ENCODE results near the gene ACTL9.

DNA sequence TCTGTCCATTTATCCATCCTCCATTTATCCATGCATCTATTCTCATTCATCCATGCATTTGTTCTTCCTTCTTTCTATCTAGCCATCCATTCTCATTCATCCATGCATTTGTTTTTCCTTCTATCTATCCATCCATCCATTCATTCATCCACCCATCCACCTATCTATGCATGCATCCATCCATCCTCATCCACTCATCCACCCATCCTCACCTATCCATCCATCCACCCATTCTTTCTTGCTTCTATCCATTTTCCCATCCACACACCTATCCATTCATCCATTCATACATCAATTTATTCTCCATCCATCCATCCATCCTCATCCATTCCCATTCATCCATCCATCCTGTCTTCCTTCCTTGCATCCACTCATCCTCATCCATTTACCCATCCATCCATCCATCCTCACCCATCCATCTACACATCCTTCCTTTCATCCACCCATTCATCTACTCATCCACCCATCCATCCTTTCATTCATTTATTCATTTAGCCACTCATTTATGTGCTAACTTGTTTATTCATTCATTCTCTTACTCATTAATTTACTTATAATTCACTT is 20.3 kb downstream of the ACTL9 start:
- TF ChIP-seq, protein P1, sequence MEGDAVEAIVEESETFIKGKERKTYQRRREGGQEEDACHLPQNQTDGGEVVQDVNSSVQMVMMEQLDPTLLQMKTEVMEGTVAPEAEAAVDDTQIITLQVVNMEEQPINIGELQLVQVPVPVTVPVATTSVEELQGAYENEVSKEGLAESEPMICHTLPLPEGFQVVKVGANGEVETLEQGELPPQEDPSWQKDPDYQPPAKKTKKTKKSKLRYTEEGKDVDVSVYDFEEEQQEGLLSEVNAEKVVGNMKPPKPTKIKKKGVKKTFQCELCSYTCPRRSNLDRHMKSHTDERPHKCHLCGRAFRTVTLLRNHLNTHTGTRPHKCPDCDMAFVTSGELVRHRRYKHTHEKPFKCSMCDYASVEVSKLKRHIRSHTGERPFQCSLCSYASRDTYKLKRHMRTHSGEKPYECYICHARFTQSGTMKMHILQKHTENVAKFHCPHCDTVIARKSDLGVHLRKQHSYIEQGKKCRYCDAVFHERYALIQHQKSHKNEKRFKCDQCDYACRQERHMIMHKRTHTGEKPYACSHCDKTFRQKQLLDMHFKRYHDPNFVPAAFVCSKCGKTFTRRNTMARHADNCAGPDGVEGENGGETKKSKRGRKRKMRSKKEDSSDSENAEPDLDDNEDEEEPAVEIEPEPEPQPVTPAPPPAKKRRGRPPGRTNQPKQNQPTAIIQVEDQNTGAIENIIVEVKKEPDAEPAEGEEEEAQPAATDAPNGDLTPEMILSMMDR (IDR thresholded peaks at IDR 0.05; ENCODE audit: insufficient read depth, low read length), result no peak
- no peak for TF ChIP-seq POLR2AphosphoS5 (IDR thresholded peaks at IDR 0.05; ENCODE audit: low read depth)
- TF ChIP-seq, protein P2, sequence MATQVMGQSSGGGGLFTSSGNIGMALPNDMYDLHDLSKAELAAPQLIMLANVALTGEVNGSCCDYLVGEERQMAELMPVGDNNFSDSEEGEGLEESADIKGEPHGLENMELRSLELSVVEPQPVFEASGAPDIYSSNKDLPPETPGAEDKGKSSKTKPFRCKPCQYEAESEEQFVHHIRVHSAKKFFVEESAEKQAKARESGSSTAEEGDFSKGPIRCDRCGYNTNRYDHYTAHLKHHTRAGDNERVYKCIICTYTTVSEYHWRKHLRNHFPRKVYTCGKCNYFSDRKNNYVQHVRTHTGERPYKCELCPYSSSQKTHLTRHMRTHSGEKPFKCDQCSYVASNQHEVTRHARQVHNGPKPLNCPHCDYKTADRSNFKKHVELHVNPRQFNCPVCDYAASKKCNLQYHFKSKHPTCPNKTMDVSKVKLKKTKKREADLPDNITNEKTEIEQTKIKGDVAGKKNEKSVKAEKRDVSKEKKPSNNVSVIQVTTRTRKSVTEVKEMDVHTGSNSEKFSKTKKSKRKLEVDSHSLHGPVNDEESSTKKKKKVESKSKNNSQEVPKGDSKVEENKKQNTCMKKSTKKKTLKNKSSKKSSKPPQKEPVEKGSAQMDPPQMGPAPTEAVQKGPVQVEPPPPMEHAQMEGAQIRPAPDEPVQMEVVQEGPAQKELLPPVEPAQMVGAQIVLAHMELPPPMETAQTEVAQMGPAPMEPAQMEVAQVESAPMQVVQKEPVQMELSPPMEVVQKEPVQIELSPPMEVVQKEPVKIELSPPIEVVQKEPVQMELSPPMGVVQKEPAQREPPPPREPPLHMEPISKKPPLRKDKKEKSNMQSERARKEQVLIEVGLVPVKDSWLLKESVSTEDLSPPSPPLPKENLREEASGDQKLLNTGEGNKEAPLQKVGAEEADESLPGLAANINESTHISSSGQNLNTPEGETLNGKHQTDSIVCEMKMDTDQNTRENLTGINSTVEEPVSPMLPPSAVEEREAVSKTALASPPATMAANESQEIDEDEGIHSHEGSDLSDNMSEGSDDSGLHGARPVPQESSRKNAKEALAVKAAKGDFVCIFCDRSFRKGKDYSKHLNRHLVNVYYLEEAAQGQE (IDR thresholded peaks at IDR 0.05; ENCODE audit: insufficient replicate concordance, low read depth), result no peak
- TF ChIP-seq GABPA (IDR thresholded peaks at IDR 0.05; ENCODE audit: low read depth), result no peak
- no peak for TF ChIP-seq SPI1 (IDR thresholded peaks at IDR 0.05; ENCODE audit: borderline replicate concordance, low read depth)

Data from HL-60 (cell line).